ENCODE results near the gene IMMP2L.

DNA sequence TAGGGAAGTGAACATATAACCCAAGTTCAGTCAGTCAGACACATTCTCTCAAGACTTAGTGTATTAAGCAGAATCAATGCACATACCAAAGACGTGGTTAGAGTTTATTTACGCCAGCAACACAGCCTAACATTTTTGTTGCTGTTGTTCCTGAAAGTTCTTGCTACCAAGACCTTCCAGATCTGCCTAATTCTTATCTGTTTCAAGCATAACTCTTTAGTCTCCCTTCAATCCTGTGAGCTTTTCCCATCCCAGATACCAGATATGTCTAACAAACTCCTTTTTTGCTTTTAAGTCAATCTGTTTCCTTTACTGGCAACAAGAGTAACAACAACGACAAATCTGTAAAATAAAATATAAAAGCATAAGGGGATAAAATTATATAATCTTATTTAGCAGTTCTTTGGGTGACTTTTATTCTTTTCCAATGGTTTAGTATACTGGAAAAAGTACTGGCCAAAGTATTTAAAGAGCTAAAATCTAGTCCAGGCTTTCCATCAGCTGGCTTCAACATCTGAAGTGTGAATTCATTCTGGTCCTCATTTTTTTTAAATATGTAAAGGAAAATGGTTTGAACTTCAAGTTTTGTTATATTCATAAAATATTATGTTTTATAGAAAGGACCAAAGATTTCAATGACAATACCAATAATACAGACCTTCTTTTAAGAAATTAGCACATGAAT, 193.8 kb downstream of the IMMP2L start:
- no peak for TF ChIP-seq POLR2A (IDR thresholded peaks at IDR 0.05)
- TF ChIP-seq, protein P1, sequence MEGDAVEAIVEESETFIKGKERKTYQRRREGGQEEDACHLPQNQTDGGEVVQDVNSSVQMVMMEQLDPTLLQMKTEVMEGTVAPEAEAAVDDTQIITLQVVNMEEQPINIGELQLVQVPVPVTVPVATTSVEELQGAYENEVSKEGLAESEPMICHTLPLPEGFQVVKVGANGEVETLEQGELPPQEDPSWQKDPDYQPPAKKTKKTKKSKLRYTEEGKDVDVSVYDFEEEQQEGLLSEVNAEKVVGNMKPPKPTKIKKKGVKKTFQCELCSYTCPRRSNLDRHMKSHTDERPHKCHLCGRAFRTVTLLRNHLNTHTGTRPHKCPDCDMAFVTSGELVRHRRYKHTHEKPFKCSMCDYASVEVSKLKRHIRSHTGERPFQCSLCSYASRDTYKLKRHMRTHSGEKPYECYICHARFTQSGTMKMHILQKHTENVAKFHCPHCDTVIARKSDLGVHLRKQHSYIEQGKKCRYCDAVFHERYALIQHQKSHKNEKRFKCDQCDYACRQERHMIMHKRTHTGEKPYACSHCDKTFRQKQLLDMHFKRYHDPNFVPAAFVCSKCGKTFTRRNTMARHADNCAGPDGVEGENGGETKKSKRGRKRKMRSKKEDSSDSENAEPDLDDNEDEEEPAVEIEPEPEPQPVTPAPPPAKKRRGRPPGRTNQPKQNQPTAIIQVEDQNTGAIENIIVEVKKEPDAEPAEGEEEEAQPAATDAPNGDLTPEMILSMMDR (IDR thresholded peaks at IDR 0.05): no peak

All from uterus (tissue), 2 donors.